Raji (cell line): ENCODE measurements around the gene CD200.

Experiments
- POLR2A ChIP-seq: IDR thresholded peaks from 2 replicates; pipeline ENCODE4 v1.6.1; 2011; ENCODE audit warnings: low read depth, low read length, control low read depth; ENCODE audit not compliant: insufficient read depth

Gene CD200

GRCh38 chr3:112411425-112411824 lies 78.5 kb downstream of the CD200 start:
- no peak for TF ChIP-seq POLR2A
